DLD1 (cell line): Measurements from ENCODE around the gene HBA2.
"Not testable (repeated sequence)": the region's sequence is repeated elsewhere in the genome, so short reads cannot be mapped to it uniquely, and the experiment has no call there.

Experiments used
- in situ Hi-C: cut with HindIII; loops from 2 replicates; pipeline ENCODE4 v1.10.0; 2017; ENCODE audit warnings: low sequenced_read_pairs

The HBA2 gene

DNA sequence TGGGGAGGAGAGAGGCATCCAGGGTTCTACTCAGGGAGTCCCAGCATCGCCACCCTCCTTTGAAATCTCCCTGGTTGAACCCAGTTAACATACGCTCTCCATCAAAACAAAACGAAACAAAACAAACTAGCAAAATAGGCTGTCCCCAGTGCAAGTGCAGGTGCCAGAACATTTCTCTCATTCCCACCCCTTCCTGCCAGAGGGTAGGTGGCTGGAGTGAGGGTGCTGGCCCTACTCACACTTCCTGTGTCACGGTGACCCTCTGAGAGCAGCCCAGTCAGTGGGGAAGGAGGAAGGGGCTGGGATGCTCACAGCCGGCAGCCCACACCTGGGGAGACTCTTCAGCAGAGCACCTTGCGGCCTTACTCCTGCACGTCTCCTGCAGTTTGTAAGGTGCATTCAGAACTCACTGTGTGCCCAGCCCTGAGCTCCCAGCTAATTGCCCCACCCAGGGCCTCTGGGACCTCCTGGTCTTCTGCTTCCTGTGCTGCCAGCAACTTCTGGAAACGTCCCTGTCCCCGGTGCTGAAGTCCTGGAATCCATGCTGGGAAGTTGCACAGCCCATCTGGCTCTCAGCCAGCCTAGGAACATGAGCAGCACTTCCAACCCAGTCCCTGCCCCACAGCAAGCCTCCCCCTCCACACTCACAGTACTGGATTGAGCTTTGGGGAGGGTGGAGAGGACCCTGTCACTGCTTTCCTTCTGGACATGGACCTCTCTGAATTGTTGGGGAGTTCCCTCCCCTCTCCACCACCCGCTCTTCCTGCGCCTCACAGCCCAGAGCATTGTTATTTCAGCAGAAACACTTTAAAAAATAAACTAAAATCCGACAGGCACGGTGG, 1.5 kb downstream of the HBA2 start:
- in situ Hi-C loops: not testable (repeated sequence)

GRCh38 chr16:175011-175949, 2.6 kb downstream of the HBA2 start:
- in situ Hi-C loops: no loop called here

GRCh38 chr16:176006-176405, 3.3 kb downstream of the HBA2 start:
- in situ Hi-C loops: not testable (repeated sequence)

- in situ Hi-C loops: not testable (repeated sequence)
These were observed 4.1 kb downstream of the HBA2 start, which contains the start of gene HBA1 for GRCh38 chr16:176477-177382. Gene HBA1 (plus strand): TSS chr16:176680. CDS start chr16:176717, 37 bp downstream.

GRCh38 chr16:177394-177822, 4.7 kb downstream of the HBA2 start:
- in situ Hi-C loops: no loop called here

DNA sequence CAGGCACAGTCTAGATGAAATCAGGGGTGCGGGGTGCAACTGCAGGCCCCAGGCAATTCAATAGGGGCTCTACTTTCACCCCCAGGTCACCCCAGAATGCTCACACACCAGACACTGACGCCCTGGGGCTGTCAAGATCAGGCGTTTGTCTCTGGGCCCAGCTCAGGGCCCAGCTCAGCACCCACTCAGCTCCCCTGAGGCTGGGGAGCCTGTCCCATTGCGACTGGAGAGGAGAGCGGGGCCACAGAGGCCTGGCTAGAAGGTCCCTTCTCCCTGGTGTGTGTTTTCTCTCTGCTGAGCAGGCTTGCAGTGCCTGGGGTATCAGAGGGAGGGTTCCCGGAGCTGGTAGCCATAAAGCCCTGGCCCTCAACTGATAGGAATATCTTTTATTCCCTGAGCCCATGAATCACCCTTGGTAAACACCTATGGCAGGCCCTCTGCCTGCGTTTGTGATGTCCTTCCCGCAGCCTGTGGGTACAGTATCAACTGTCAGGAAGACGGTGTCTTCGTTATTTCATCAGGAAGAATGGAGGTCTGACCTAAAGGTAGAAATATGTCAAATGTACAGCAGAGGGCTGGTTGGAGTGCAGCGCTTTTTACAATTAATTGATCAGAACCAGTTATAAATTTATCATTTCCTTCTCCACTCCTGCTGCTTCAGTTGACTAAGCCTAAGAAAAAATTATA, 5.4 kb downstream of the HBA2 start:
- in situ Hi-C loops: no loop called here

DNA sequence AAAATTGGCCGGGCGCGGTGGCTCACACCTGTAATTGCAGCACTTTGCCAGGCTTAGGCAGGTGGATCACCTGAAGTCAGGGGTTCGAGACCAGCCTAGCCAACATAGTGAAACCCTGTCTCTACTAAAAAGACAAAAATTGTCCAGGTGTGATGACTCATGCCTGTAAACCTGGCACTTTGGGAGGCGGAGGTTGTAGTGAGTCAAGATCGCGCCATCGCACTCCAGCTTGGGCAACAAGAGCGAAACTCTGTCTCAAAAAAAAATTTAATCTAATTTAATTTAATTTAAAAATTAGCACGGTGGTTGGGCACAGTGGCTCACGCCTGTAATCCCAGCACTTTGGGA, 6.0 kb downstream of the HBA2 start:
- in situ Hi-C loops: no loop called here

- in situ Hi-C loops: no loop called here
These were observed 6.8 kb downstream of the HBA2 start for GRCh38 chr16:179211-180092.

DNA sequence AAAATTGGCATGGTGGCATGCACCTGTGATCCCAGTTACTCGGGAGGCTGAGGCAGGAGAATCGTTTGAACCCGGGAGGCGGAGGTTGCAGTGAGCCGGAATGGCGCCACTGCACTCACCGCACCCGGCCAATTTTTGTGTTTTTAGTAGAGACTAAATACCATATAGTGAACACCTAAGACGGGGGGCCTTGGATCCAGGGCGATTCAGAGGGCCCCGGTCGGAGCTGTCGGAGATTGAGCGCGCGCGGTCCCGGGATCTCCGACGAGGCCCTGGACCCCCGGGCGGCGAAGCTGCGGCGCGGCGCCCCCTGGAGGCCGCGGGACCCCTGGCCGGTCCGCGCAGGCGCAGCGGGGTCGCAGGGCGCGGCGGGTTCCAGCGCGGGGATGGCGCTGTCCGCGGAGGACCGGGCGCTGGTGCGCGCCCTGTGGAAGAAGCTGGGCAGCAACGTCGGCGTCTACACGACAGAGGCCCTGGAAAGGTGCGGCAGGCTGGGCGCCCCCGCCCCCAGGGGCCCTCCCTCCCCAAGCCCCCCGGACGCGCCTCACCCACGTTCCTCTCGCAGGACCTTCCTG, 7.5 kb downstream of the HBA2 start, which contains the start of gene HBQ1:
Gene HBQ1, plus strand, starts transcription at position 359 of the 575 bp plus-strand sequence. Its CDS starts 28 bp downstream, at position 387.
- in situ Hi-C loops: no loop called here

GRCh38 chr16:180681-181564, 8.2 kb downstream of the HBA2 start:
- in situ Hi-C loops: no loop called here

GRCh38 chr16:181565-182021, 8.9 kb downstream of the HBA2 start:
- in situ Hi-C loops: no loop called here

DNA sequence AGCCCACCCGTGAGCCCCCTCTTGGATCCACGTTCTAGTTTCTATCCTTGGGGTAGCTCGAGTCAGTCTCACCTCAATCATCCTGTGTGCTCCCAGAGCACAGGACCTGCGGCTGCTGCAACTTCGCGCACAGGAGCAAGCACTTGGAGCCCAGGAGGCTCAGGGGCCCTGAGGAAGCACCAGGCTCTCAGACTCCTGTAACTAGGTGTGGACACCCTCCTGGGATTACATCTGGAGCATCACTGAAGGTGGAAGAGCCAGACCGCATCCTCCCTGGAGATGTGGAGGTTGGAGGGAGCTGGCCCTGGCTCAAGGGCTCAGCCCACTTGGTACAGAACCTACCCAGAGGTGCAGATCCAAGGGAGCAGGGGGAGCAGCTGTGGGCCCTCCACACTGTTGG, 10.3 kb downstream of the HBA2 start:
- in situ Hi-C loops: no loop called here

DNA sequence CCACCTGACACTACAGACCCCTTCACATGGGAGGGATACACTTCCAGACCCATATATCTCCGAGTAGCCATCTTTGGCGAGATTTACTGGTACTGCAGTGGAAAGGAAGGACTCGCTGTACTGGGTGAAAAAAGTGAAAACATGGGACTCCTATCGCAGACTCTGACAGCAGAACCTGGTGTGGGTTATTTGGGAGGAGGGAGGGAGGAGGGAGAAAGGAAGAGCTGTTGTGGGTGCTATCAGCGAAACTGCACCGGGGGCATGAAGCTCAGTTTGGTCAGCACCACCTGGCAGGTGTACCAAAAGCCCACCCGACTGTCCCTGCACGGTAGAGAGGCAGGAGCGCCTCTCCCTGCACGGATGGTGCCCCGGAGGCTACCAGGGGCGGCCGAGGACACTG, 12.5 kb downstream of the HBA2 start:
- in situ Hi-C loops: no loop called here

DNA sequence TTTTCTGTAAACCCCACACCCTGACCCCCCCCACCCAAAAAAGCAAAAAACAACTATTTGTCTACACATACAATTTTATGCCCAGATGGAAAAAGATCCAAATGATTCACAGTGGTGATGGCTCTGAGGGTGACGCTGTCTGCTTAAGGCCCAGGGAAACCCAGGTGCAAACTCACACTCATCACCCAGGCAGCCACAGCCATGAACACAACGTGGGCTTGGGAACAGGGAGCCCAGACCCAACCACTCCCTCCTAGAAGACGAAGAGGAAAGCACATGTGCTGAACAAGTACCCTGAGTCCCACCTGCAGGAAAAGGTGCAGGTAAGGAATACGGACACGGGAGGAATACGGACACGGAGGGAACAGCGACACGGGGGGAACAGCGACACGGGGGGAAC, 13.0 kb downstream of the HBA2 start:
- in situ Hi-C loops: no loop called here

- in situ Hi-C loops: no loop called here
These were observed 14.7 kb downstream of the HBA2 start for GRCh38 chr16:187330-187729.

DNA sequence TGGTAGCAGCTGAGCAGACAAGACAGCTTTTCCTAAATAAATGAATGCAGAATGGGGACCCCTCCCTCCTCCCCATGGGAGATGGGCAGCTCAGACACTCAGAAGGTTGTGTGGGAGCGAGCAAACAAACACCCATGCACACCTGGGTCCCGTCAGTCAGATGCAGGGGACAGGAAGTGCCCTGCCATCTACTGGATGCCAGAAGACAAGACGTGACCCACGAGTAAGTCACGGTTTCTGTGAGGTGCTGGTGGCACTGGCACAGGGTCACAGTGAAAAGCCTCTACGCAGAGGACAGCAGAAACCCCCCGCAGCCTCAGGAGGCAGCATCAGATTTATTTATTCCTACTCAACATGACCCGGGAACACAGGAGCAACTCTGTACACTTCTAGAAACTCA, 16.0 kb downstream of the HBA2 start:
- in situ Hi-C loops: no loop called here

- in situ Hi-C loops: no loop called here
These were observed 17.0 kb downstream of the HBA2 start for GRCh38 chr16:189604-190186.
